GM18861 (cell line): Measurements from ENCODE around the gene DMBT1.

Source experiments
- ATAC-seq: cut with Tn5 transposase; IDR thresholded peaks from one replicate; pipeline ENCODE4 v1.9.1; 2021; ENCODE audit not compliant: unreplicated experiment

The DMBT1 gene

DNA sequence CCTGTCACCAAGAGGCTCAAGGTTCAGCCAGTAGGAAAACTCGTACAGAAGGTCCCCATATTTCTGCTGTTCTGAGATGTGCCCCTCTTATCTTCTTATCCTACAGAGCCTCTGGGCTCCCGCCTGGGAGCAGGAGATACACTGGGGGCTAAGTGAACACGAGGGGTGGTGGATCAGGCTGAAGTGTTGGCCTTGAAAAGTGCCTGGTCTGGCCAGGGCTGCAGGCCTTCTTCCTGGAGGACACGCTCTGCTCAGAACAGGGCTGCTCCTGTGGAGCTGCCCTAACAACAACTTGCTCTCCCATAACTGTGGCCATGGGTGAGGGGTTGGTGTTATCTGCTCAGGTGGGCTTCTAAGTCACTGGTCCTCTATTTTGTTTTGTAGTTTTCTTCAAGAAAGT, 105.4 kb downstream of the DMBT1 start:
- no peak for ATAC-seq

DNA sequence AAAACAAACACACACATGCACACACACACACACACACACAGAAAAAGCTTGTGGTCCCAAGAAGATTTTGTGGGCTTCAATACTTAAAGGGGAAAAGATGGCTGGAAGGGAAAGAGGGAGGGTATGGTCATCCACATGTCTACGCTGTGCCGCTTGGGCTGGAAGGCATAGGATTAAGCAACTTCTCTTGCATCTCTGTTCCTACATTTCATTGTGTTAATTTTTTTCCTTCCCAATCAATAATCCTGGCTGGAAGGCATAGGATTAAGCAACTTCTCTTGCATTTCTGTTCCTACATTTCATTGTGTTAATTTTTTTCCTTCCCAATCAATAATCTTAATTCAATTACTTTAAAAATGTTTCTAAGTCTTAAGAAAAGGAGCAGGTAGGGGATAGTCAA, 108.5 kb downstream of the DMBT1 start:
- ATAC-seq, result no peak

DNA sequence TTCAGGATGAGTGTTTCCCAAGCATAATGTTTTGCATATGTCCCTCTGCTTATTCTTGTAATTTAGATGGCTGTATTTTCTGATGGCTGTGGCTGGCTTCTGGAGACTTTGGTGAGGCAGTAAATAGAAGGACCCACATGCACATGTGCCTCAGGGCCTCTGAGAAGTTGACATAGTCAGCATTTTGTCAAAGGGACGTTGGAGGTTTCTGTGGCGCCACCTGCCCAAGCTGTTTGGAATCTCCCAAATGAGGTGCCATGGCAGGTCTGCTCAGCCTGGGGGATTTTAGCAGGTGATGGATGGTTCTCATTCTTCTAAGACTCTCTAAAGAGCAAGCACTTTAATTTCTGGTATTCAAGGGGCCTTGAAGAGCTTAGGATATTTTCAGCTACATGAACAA, 109.3 kb downstream of the DMBT1 start:
- ATAC-seq, result no peak

DNA sequence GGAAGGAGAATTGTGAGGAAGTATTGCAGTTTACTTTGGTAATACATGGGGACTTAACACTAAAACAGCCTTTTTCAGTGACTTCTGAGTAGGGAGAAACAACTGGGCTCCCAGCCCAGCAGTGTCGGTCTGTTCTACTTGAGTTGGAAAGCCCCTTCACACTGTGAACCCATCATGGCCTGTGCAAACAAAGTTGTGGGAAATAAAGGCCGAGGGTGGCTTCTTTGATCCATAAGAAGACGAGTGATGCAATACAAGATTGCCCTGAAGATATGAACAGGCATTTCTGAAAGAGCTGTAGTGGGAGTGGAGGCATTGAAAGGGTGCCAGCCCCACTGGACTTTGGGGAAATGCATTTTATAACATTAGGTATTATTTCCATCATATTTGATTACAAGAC, 110.8 kb downstream of the DMBT1 start:
- ATAC-seq, result no peak

DNA sequence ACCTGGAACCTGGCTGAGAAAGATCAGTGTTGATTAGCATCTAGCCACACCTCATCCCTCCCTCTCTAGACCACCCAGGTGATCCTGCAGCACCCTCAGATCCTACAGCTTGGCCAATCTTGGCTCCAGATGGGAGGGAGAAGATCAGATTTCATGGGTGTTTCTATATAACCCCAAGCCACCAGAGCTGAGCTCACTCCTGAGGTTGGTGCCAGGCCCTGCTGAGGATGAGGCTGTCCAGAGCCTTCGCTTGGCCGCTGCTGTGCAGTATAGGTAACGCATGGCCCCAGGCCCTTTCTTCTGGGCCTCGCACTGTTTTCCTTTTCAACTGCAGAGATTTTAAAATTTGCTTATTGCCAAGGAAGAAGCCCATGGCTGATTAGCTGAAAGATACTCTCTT, 112.1 kb downstream of the DMBT1 start:
- no peak for ATAC-seq

DNA sequence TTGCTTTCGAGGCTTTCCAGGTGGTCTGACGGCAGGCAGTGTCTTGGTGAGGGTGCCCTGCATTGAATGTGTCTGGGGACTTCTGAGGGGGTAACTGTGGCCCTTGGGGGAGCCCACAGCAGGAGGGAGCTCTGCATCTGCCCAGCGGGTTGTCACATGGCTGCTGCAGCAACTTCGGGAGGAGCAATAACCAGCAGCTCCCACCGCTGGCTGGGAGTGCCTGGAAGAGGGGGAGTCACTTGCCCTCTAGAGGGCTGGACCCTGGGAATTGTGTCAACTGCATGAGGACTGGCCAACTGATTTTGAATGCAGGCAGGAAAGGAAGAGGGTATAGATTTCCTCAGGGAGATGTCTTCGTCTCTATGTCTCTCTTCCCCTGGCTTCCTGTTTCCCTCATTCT, 112.7 kb downstream of the DMBT1 start:
- ATAC-seq, result no peak

DNA sequence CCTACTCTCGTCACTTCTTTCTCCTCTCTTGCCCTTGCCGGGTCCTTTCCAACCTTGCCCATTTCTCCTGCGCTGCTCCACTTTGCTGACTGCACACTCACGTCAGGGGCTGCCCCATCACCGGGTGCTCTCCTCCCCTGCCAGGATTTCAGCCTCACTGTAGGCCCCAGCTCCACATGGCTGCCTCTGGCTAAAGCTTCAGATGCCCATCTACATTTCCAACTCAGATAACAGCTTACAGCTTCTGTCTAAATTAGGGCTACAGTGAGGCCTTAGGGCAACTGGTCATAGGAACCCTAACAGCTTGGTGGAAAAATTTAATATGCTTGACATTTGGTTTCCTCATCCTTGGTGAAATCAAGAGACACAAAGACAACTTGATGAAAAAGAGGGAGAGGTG, 113.2 kb downstream of the DMBT1 start:
- no peak for ATAC-seq

DNA sequence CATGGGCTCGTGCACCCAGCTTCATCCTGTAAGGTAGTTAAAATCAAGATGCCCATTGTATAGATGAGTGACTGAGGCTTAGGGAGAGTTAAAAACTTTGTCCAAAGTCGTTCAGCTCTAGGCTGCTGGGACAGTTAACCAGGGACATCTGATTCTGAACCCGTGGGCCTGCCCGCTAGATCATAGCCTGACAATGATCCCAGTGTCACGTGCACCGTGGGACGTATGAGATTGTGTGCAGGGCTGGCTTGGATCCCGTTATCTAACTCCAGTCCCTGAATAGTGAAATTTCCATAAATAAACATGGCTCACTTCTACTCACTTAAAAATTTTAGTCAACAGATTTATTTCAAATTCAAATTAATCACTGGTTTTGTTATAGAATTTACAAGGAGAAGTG, 114.2 kb downstream of the DMBT1 start:
- ATAC-seq, result no peak

DNA sequence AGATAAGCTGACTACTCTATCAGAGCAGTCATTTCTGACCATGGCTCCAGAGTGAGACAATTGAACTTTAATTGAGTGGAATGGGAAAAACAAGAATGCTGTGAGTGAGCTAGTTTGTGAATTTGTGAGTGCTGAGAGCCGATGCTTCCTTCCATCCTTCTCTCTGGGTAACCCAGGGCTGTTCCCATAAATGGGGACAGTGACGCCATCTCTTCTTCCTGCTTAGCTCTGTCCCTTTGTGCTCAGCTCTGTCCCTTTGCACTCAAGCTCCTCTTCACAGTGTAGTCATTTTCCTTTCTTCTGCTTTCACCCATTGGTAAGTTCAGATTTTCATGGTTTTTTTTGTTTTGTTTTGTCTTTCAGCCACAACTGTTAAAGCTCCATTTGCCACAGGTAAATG, 114.7 kb downstream of the DMBT1 start:
- ATAC-seq, result no peak

DNA sequence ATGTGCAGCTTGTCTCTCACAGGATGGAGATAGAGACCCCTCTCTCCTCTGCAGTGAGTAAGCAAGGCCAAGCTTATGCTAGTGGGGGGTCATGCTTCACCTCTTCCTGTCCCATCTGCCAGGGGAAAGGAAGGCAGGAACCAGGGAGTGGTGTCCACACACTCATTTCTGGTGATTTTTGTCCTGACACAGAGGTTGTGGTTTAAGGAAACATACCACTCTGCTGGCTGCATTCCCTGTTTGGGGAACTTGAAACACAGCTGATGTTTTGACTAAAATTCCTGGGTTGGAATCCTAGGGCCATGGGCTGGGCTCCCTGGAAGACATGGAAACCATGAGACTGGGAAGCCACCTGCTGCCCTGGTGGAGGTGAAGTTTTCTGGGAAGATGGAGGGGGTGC, 117.7 kb downstream of the DMBT1 start:
- no peak for ATAC-seq

DNA sequence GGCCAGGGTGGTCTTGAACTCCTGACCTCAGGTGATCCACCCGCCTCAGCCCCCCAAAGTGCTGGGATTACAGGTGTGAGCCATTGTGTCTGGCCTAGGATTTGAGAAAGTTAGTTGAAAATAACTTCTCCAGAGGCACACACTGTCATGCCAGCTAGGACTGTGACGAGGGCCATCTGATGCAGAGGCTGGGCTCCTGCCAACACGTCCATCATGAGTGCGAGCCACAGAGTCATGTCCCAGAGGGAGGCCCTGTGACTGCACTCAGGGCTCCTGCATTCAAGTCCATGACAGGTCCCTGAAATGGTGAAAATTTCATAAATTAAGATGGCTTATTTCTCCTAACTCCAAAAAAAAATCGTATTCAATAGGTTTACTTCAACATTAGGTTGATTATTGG, 122.0 kb downstream of the DMBT1 start:
- ATAC-seq, result no peak

DNA sequence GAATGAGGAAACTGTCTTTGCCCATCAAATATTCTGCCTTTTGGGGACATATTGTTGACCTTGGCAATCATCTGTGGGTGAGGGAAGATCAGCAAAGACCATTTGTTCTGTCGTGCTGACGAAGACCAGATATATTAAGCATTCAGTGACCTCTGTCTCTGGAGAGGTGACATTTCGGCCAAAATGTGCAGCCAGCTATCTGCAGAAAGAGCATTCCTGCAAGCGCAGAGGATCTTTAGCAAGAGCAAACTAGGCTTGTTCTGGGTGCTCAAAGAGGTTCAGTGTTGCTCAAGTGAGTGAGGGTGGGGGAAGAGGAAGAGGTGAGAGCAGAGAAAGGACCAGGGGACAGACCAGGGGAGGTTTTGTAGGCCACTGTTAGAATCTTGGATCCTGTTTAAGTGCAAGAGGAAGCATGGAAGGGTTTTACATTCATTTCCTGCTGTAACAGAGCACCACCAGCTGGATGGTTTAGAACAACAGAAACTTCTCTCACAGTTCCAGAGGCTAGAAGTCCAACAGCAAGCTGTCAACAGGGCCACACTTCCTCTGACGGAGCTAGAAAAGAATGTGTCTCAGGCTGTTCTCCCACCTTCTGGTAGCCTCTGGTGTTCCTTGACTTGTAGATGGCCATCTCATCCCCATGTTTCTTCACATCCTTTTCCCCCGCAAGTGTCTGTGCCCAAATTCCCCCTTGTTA, 127.9 kb downstream of the DMBT1 start:
- no peak for ATAC-seq

DNA sequence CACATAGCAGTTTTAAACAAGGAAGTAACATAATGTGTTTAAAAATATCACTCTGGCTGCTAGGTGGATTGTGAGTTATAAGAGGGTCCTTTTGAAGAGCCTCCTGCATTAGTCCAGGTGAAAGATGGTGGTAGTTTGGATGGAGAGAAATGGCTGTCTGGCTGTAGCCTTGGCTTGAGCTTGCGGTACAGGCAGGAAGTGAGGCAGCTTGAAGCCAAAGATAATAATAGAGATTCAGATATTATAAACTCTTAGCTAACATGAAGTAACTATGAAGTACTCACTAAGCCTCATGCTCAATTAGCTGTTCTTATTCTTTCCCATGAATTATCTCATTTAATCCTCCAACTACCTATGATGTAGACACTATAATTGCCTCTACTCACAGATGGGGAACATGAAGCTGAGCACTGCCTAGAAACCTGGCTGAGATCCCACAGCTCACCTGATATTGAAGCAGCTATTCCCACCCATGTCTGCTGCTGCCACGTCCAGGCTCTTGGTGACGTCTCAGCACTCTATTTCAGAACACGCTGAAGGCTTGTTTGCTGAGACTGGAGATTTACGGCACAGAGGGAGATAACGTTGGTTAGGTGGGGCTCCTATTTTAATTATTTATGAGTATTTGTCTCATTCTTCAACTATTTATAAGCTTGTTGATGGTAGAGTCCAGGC, 128.7 kb downstream of the DMBT1 start:
- ATAC-seq, result no peak

DNA sequence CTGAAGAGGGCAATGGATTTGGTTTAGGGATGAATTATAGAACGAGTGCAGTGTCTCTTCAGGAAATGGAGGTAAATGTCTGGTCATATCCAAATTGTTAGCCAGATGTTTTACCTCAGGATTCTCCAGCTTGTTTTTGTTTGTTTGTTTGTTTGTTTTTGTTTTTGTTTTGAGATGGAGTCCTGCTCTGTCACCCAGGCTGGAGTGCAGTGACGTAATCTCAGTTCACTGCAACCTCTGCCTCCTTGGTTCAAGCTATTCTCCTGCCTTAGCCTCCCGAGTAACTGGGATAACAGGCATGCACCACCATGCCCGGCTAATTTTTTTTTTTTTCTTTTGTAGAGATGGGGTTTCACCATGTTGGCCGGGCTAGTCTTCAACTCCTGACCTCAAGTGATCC, 132.2 kb downstream of the DMBT1 start:
- no peak for ATAC-seq
